Fibroblast of lung (primary cell): ENCODE data around the gene SECTM1.
"Not testable (repeated sequence)": the region's sequence is repeated elsewhere in the genome, so short reads cannot be mapped to it uniquely, and the experiment has no call there.

Source experiments
- EZH2 ChIP-seq: IDR thresholded peaks from 2 replicates; pipeline ENCODE4 v1.5.1; 2012; ENCODE audit warnings: low read length, control low read depth, mild to moderate bottlenecking; ENCODE audit errors: missing control alignments
- TF ChIP-seq, protein P1 (sequence below), 2 donors: IDR thresholded peaks in 1 of 2; conservative IDR thresholded peaks in 1 of 2; 1 replicate in 1 of 2; 2 replicates in 1 of 2; pipeline ENCODE4 v1.5.1; 2011 to 2012; ENCODE audit warnings: low read length in 2 of 2, control low read depth in 1 of 2, inconsistent platforms in 1 of 2, low read depth in 1 of 2, mild to moderate bottlenecking in 1 of 2

DNA sequence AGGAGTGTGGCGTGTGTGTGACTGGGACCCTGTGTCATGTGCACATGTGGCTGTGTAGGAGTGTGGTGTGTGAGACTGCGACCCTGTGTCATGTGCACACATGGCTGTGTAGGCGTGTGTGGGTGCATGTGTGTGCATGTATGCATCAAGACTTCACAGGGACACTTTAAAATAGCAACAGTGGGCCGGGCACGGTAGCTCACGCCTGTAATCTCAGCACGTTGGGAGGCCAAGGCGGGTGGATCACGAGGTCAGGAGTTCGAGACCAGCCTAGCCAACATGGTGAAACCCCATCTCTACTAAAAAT is 48.1 kb upstream of the SECTM1 start:
- TF ChIP-seq, protein P1, sequence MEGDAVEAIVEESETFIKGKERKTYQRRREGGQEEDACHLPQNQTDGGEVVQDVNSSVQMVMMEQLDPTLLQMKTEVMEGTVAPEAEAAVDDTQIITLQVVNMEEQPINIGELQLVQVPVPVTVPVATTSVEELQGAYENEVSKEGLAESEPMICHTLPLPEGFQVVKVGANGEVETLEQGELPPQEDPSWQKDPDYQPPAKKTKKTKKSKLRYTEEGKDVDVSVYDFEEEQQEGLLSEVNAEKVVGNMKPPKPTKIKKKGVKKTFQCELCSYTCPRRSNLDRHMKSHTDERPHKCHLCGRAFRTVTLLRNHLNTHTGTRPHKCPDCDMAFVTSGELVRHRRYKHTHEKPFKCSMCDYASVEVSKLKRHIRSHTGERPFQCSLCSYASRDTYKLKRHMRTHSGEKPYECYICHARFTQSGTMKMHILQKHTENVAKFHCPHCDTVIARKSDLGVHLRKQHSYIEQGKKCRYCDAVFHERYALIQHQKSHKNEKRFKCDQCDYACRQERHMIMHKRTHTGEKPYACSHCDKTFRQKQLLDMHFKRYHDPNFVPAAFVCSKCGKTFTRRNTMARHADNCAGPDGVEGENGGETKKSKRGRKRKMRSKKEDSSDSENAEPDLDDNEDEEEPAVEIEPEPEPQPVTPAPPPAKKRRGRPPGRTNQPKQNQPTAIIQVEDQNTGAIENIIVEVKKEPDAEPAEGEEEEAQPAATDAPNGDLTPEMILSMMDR (conservative IDR thresholded peaks at IDR 0.05 in 1 of 2, IDR thresholded peaks at IDR 0.05 in 1 of 2; ENCODE audit: low read depth in 1 of 2, low read length in 2 of 2), result not testable (repeated sequence)
- not testable (repeated sequence) for TF ChIP-seq EZH2
